D341Med (cell line): ENCODE results near the gene SLC19A1.

Experiments
- DNase-seq: peaks from one replicate; pipeline ENCODE4 v3.0.0; 2012; ENCODE audit warnings: low spot score

The SLC19A1 gene

GRCh38 chr21:45517249-45518065 lies 24.8 kb downstream of the SLC19A1 start:
- DNase-seq = no peak

- DNase-seq = no peak
These were observed 25.5 kb downstream of the SLC19A1 start for GRCh38 chr21:45516671-45517151.

- DNase-seq = no peak
These were observed 26.1 kb downstream of the SLC19A1 start for GRCh38 chr21:45516071-45516670.

DNA sequence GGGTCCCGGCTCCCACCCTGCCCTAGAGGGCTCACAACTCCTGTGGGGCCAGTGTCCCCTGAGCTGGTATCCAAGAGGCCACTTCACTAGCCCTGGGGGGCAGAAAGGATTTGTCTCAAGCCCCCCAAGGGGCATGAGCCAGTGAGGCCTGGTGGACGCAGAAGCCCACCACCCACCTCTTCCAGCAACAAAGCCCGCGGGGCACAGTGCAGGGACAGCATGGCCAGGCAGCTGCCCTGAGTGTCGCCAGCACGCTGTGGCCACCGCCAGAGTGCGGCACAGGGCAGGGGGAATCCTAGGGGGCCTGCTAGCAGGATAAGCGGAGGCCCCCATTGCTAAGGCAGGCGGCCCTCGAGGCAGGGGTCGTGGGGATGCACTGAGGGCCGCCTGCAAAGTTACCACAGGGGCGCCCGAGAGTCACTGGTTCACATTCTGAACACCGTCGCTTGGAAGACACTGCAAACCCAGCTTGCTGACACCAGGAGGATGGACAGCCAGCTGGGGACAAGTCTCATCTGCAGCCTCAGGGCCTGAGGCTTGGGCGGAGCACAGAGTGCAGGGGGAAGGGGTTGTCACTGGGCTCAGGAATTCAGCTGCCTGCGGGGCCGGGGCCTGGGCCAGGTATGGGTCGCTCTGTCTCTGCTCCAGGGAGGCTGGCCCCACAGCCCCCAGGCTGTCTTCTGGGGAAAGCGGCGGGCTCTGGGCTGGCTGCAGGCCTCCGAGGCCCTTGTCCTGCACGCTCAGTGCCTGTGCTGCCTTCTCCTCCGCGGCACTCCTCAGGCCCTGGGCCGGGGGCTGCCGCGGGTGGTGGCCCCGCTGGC lies 26.8 kb downstream of the SLC19A1 start:
- DNase-seq = no peak

DNA sequence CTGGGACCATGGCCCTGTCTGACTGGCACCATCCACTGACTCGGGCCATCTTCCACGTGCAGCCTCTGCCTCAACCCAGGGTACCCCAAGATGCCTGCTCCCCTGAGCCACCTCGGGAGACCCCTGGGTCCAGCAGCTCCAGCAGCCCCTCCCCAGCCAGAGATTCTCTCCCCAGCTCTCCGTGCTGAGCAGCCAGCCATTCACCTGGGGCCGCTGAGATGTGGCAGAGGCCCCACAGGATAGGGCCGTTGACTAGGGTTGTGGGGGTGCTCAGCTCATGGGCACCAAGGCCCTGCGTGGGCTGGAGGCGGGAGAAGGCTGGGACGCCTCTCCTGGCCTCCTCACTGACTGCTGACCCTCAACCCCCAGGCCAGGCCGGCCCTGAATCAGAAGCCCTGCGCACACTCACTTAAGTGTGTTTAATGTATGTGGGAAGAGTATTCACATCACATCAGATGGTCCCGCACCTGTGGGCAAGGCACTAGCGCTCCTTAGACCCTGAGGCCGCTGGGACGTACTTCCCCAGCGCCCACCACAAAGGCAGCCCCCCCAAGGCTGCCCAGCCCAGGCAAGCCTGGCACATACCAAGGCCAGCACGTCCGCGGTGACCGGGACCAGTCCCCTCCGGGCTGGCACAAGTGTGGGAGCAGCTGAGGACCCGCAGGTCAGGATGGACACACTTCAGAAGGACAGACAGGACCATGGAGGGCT lies 27.8 kb downstream of the SLC19A1 start:
- DNase-seq = no peak

DNA sequence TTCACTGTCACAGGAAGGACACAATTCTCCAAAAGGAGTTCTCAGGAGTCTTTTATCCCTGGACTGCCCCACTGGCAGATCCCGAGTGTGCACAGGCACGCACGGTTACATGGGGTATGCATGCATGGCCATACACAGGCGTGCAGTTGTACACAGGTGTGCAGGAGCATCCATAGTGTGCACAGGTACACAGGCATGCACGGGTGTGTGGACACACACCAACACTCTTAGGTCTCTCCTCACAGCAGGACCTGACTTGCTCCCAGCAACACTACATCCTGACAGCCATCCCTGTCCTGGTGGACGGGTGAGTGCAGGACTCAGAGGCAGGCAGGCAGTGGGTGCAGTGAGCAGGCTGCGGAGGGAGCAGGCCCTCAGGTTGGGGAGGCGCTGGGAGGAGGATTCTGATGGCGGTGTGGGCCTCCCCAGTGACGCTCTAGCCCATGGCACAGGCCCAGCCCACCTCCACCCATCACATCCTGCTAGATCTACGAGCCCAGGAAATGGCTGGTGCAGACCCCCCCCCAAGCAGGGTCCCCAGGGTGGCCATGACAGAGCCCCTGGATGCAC lies 28.4 kb downstream of the SLC19A1 start:
- no peak for DNase-seq

DNA sequence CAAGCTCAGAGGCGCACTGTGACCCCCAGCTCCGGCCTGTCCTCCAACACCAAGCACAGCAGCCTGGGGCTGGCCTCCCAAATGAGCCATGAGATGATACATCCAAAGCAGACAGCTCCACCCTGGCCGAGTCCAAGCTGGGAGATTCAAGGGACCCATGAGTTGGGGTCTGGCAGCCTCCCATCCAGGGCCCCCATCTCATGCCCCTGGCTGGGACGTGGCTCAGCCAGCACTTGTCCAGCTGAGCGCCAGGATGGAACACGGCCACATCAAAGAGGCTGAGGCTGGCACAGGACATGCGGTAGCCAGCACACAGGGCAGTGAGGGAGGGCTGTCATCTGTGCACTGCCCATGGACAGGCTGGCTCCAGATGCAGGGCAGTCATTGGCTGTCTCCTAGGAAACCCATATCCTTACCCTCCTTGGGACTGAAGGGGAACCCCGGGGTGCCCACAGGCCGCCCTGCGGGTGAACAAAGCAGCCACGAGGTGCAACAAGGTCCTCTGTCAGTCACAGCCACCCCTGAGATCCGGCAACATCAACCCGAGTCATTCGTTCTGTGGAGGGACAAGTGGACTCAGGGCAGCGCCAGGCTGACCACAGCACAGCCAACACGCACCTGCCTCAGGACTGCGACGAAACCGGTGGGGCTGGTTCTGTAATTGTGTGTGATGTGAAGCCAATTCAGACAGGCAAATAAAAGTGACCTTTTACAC lies 29.1 kb downstream of the SLC19A1 start:
- no peak for DNase-seq

DNA sequence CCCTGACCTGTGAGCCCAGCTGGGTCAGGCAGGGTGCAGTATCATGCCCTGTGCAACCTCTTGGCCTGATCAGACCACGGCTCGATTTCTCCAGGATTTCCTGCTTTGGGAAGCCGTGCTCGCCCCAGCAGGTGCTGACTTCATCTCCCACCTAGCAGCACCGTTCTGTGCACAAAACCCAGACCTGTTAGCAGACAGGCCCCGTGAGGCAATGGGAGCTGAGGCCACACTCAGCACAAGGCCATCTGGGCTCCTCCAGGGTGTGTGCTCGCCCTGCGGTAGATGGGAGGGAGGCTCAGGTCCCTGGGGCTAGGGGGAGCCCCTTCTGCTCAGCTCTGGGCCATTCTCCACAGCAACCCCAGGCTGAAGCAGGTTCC lies 29.6 kb downstream of the SLC19A1 start:
- DNase-seq = no peak

DNA sequence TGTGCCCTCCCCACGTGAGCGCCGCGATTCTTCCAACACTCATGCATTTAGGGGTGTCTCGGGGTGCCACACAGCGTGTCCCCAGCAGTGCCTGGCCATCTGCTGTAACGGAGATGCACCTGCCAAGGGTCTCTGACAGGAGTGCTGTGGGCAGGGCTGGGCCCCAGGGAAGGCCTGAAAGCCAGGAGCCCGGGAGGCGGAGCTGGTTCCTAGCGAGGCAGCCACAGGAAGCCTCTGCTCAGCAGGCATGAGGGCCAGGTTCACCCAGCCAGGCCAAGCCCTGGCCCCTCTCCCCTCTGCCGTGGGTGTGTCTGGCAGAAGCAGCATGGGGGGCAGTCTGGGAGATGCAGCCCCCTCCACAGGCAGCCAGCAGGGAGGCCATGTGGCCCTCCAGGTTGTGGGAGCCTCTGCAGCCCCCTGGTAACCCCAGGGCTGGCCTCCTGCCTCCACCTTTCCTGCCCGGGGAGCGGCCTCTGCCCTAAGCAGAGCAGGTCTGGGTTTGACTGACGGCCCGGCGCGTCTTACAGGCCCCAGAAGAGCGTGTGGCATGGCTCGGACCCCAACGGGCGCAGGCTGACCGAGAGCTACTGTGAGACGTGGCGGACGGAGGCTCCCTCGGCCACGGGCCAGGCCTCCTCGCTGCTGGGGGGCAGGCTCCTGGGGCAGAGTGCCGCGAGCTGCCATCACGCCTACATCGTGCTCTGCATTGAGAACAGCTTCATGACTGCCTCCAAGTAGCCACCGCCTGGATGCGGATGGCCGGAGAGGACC lies 30.4 kb downstream of the SLC19A1 start:
- DNase-seq = no peak

DNA sequence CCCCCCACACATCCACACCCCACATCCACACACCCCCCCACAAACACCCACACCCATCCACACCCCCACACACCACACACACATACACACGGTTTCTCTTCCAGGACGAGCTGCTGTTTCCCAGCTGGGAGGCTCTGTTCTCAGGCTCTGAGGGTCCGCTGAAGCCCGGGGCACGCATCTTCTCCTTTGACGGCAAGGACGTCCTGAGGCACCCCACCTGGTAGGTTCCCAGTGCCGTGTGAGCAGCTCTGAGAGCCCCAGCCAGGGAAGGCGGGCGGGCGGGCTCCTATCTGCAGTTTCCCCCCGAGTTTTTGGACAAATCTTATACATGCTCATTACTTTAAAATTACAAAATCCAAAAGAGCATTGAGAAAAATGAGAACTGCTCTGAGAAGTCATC lies 31.2 kb downstream of the SLC19A1 start:
- no peak for DNase-seq

DNA sequence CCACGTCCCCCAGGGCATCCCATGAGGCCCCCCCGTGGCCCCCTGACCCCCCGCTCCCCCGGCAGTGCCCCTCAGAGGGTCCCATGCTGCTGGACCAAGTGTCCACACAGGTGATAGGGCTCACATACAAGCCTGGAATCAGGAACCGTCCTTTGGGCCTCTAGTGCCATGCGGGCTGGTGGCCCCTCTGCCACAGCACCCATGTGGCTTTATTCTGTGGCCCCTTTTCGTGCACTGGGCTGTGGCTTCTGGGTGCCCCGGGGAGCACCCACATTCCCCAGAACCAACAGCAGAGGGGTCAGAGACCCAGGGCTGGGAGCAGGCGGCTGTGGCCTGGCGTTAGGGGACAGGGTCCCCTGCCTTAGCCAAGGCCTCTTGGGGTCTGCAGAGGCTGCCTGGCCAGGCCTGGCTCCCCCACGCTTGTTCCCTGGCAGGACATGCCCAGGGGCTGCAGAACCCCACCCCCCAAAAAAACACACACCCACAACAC lies 31.7 kb downstream of the SLC19A1 start:
- no peak for DNase-seq

DNA sequence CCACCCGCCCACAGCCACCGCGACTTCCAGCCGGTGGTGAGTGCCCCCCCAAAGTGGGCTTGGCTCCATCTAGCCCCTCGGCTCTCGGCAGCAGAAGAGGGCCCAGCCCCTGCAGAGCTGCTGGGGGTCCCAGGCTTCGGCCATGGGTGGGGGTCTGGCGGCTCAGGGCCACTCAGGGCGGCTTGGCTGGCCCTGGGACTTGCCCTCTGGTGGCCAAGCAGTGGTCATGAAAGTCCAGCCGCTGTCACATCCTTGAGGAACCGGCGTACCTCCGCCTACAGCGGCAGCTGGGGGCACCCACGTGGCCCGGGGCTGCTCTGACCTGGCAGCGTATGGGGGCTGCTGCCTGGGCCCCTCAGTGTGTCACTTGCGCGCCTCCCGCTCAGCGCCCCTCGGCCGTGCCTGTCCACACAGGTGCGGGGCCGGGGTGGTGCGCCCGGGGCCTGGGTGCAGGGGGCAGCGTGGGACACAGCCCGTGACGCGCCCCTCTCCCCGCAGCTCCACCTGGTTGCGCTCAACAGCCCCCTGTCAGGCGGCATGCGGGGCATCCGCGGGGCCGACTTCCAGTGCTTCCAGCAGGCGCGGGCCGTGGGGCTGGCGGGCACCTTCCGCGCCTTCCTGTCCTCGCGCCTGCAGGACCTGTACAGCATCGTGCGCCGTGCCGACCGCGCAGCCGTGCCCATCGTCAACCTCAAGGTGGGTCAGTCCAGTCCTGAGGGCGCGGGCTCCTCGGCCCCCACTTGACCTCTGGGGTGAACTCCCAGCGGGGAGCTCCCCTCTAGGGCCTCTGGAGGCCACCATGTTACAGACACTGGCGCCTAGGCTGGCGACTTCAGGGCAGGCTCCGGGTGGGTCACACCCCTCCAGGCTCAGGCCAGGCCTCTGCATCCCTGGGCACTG lies 32.4 kb downstream of the SLC19A1 start:
- DNase-seq = no peak

DNA sequence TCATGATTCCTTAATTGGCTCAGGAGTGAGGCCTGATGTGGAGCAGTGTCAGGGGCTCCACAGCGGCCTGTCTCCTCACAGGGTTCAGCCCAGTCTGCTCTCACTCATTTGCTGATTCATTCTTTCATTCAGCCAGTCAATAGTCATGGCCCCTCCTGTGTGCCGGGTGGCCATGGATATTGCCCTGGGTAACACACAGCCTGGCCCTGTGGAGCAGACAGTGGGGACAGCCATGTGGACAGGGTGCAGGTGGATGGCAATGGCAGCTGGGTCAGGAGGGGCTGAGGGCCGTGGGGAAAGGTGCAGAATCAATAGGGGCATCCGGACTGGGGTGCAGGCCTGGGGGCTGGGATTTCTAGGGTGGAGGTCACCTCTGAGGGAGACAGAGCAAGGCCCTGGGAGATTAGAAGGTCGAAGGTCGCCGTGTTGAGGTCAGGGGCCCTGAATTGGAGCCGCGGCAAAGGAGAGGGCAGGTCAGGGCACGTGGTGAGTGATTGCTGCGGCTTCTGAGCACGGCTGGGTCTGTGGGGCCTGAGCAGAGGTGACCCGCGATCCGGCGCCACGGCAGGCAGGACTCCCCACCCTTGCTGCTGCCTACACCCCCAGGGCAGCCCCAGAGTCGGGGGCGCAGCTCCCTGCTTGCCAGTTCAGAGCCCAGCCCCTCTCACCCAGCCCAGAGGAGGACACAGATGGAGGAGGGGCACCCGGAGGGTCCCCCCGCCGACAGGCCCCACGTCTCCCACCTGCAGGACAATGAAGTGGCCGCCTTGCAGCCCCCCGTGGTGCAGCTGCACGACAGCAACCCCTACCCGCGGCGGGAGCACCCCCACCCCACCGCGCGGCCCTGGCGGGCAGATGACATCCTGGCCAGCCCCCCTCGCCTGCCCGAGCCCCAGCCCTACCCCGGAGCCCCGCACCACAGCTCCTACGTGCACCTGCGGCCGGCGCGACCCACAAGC lies 33.4 kb downstream of the SLC19A1 start:
- DNase-seq = no peak

- DNase-seq = no peak
These were observed 34.2 kb downstream of the SLC19A1 start for GRCh38 chr21:45507888-45508508.

GRCh38 chr21:45507523-45507875 lies 34.7 kb downstream of the SLC19A1 start:
- DNase-seq = no peak

DNA sequence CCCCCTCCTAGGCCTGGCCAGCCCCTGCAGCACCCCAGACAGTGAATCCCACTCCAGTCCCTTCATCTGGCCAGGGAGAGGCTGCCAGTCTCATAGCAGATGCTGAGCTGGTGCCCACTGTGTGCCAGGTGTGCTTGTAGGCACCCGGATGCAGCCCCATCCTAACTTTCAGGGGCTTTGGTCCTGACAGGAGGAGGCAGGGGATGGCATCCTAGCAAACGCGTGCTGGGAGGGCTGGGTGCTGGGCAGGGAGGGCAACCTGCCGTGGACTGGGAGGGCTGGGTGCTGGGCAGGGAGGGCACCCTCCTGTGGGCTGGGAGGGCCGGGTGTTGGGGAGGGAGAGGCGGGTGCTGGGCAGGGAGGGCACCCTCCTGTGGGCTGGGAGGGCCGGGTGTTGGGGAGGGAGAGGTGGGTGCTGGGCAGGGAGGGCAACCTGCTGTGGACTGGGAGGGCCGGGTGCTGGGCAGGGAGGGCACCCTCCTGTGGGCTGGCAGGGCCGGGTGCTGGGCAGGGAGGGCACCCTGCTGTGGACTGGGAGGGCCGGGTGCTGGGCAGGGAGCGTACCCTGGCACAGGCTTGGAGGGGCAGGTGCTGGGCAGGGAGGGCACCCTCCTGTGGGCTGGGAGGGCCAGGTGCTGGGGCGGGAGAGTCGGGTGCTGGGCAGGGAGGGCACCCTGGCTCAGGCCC lies 35.3 kb downstream of the SLC19A1 start:
- no peak for DNase-seq

DNA sequence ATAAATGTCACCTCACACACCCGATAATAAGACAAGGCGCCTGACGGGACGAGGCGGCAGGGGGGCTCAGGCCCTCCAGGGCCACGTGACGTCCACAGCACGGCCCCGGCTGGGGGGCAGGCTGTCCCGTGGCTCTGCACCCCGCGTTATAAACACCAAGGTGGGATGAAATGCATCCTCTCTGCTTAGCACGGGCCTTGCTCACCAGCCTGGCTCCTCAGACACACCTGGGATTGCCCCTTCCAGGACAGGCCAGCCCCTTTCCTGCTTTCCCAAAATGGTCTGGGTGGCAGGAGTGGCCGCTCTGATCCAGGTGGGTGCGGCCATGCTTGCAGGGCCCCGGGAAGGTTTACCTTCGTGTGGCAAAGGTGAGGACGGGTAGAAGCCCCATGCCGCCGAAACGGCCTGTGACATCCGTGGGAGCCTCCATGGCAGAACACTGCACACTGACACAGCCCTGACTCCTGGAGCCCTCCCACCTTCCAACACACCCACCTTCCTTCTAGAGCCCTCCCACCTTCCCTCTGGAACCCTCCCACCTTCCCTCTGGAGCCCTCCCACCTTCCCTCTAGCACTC lies 35.9 kb downstream of the SLC19A1 start:
- DNase-seq = no peak
